Rectal smooth muscle tissue (tissue), 1 donor: ENCODE measurements around the gene HES3.

Experiments used
- H3K27ac ChIP-seq: one replicate; pipeline ENCODE4 v1.7.0; 2013; ENCODE audit warnings: low read depth, low read length, inconsistent platforms
- H3K27me3 ChIP-seq: one replicate; pipeline ENCODE4 v1.7.0; 2013; ENCODE audit warnings: low read length; ENCODE audit not compliant: control insufficient read depth, insufficient read depth
- H3K36me3 ChIP-seq: one replicate; pipeline ENCODE4 v1.7.0; 2013; ENCODE audit warnings: low read length; ENCODE audit not compliant: control insufficient read depth, insufficient read depth
- H3K4me1 ChIP-seq: one replicate; pipeline ENCODE4 v1.7.0; 2013; ENCODE audit warnings: low read length; ENCODE audit not compliant: control insufficient read depth, insufficient read depth
- H3K4me3 ChIP-seq: one replicate; pipeline ENCODE4 v1.7.0; 2013; ENCODE audit warnings: low read length
- H3K9ac ChIP-seq: one replicate; pipeline ENCODE4 v1.7.0; 2013; ENCODE audit warnings: low read length

HES3 gene

GRCh38 chr1:6244401-6245049 lies 546 bp downstream of the HES3 start:
- H3K36me3 ChIP-seq, result no peaks in the 10 kb centered on the region
- peaks cover 54% of the 10 kb centered on the region for H3K27me3 ChIP-seq
- no peak overlapping the region for H3K9ac ChIP-seq
- no peaks in the 10 kb centered on the region for H3K4me1 ChIP-seq
- no peak overlapping the region for H3K27ac ChIP-seq
- no peak overlapping the region for H3K4me3 ChIP-seq

- peaks cover 57% of the 10 kb centered on the region for H3K27me3 ChIP-seq
- no peak overlapping the region for H3K4me3 ChIP-seq
- H3K4me1 ChIP-seq, result no peaks in the 10 kb centered on the region
- no peak overlapping the region for H3K27ac ChIP-seq
- no peaks in the 10 kb centered on the region for H3K36me3 ChIP-seq
- no peak overlapping the region for H3K9ac ChIP-seq
These were observed 1.3 kb downstream of the HES3 start for GRCh38 chr1:6245086-6245868.

- H3K27me3 ChIP-seq, result peaks cover 59% of the 10 kb centered on the region
- no peak overlapping the region for H3K27ac ChIP-seq
- no peaks in the 10 kb centered on the region for H3K36me3 ChIP-seq
- H3K4me1 ChIP-seq, result no peaks in the 10 kb centered on the region
- no peak overlapping the region for H3K4me3 ChIP-seq
- no peak overlapping the region for H3K9ac ChIP-seq
These were observed 2.0 kb downstream of the HES3 start for GRCh38 chr1:6245869-6246496.

GRCh38 chr1:6246497-6247467 lies 2.8 kb downstream of the HES3 start:
- Histone ChIP-seq H3K9ac (no peak overlapping the region), H3K4me3 (no peak overlapping the region), H3K27me3 (peaks cover 51% of the 10 kb centered on the region), H3K4me1 (no peaks in the 10 kb centered on the region), H3K27ac (no peak overlapping the region), H3K36me3 (no peaks in the 10 kb centered on the region)

GRCh38 chr1:6247651-6248050 lies 3.7 kb downstream of the HES3 start:
- Histone ChIP-seq H3K36me3 (no peaks in the 10 kb centered on the region), H3K9ac (no peak overlapping the region), H3K4me3 (no peak overlapping the region), H3K27me3 (peaks cover 50% of the 10 kb centered on the region), H3K4me1 (no peaks in the 10 kb centered on the region), H3K27ac (no peak overlapping the region)

GRCh38 chr1:6248161-6248776 lies 4.3 kb downstream of the HES3 start:
- H3K27me3 ChIP-seq, result peaks cover 45% of the 10 kb centered on the region
- no peaks in the 10 kb centered on the region for H3K4me1 ChIP-seq
- no peaks in the 10 kb centered on the region for H3K36me3 ChIP-seq
- no peak overlapping the region for H3K9ac ChIP-seq
- no peak overlapping the region for H3K4me3 ChIP-seq
- no peak overlapping the region for H3K27ac ChIP-seq

- Histone ChIP-seq H3K4me3 (no peak overlapping the region), H3K9ac (no peak overlapping the region), H3K27me3 (peaks cover 38% of the 10 kb centered on the region), H3K4me1 (no peaks in the 10 kb centered on the region), H3K36me3 (no peaks in the 10 kb centered on the region), H3K27ac (no peak overlapping the region)
These were observed 5.2 kb downstream of the HES3 start for GRCh38 chr1:6248932-6249738.

GRCh38 chr1:6249739-6250689 lies 6.0 kb downstream of the HES3 start:
- Histone ChIP-seq H3K27me3 (peaks cover 32% of the 10 kb centered on the region), H3K36me3 (no peaks in the 10 kb centered on the region), H3K9ac (no peak overlapping the region), H3K4me1 (no peaks in the 10 kb centered on the region), H3K27ac (no peak overlapping the region), H3K4me3 (no peak overlapping the region)

- Histone ChIP-seq H3K9ac (no peak overlapping the region), H3K4me1 (no peaks in the 10 kb centered on the region), H3K27ac (no peak overlapping the region), H3K36me3 (no peaks in the 10 kb centered on the region), H3K4me3 (no peak overlapping the region), H3K27me3 (peaks cover 24% of the 10 kb centered on the region)
These were observed 7.3 kb downstream of the HES3 start for GRCh38 chr1:6251233-6251632.

GRCh38 chr1:6251681-6252373 lies 7.8 kb downstream of the HES3 start:
- H3K4me1 ChIP-seq, result no peaks in the 10 kb centered on the region
- H3K27me3 ChIP-seq, result peaks cover 22% of the 10 kb centered on the region

More at GRCh38 chr1:6251681-6252373, 7.8 kb downstream of the HES3 start:
- Histone ChIP-seq H3K27ac (no peak overlapping the region), H3K36me3 (no peaks in the 10 kb centered on the region), H3K4me3 (no peak overlapping the region), H3K9ac (no peak overlapping the region)
